PC-9 (cell line): ENCODE data around the gene APOH.

Source experiments
- EZH2 ChIP-seq: fragments of 200-600 bp; sonication (generic); IDR thresholded peaks from 2 replicates; pipeline ENCODE4 v1.8.0; 2017; ENCODE audit warnings: antibody characterized with exemption, low read depth
- TF ChIP-seq, protein P1 (sequence below): fragments of 200-600 bp; sonication (generic); conservative IDR thresholded peaks from 2 replicates; pipeline ENCODE4 v1.6.1; 2017; ENCODE audit warnings: mixed run types, antibody characterized with exemption, mild to moderate bottlenecking, moderate library complexity

DNA sequence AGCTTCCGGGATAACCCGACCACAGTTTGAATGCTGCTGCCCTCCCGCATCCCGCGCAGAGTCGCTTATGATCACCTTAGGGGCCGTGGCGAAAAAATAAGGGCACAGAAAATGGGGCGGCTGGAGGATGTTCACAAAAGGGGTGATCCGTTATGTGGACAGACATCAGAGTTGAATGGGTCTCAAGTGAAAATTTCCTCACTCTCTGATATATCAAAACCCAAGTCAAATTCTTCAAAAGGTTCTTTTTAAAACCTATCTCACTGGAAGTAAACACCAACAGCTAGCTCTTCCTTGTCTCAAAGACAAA lies 36.9 kb downstream of the APOH start:
- TF ChIP-seq, protein P1, sequence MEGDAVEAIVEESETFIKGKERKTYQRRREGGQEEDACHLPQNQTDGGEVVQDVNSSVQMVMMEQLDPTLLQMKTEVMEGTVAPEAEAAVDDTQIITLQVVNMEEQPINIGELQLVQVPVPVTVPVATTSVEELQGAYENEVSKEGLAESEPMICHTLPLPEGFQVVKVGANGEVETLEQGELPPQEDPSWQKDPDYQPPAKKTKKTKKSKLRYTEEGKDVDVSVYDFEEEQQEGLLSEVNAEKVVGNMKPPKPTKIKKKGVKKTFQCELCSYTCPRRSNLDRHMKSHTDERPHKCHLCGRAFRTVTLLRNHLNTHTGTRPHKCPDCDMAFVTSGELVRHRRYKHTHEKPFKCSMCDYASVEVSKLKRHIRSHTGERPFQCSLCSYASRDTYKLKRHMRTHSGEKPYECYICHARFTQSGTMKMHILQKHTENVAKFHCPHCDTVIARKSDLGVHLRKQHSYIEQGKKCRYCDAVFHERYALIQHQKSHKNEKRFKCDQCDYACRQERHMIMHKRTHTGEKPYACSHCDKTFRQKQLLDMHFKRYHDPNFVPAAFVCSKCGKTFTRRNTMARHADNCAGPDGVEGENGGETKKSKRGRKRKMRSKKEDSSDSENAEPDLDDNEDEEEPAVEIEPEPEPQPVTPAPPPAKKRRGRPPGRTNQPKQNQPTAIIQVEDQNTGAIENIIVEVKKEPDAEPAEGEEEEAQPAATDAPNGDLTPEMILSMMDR: no peak
- TF ChIP-seq EZH2: no peak
